AG08395 (cell line): Measurements from ENCODE around the gene VAMP8.

Experiments used
- DNase-seq: peaks from one replicate; pipeline ENCODE4 v3.0.0; 2012; ENCODE audit warnings: mixed read lengths, low spot score

VAMP8 gene

DNA sequence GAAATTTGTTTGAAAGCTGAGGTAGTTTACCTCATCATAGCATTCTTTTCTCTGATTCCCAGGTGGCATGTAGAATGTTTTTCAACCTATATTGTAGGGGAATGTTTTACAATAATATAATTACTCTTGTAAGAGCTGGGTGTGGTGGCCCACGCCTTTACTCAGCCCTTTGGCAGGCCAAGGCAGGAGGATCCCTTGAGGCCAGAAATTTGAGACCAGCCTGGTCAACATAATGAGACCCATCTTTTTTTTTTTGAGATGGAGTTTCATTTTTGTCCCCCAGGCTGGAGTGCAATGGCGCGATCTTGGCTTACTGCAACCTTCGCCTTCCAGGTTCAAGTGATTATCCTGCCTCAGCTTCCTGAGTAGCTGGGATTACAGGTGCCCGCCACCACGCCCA lies 42.2 kb downstream of the VAMP8 start:
- DNase-seq: no peak

DNA sequence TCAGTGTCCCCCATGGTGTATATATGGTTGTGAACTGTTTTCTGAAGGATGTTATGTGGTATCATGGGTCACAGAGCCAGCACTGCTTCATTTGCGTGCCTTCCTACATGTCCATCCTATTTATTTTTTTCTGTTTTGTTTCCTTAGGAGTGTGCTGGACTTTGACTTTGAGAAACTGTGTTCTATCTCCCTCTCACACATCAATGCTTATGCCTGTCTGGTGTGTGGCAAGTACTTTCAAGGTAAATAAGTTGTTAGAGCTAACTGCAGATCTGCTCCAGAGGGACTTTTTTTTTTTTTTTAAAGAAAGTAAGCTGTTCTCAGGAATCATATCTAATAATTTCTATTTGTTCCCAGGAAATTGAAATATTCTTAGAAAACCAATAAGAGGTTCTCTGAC lies 44.0 kb downstream of the VAMP8 start:
- no peak for DNase-seq

DNA sequence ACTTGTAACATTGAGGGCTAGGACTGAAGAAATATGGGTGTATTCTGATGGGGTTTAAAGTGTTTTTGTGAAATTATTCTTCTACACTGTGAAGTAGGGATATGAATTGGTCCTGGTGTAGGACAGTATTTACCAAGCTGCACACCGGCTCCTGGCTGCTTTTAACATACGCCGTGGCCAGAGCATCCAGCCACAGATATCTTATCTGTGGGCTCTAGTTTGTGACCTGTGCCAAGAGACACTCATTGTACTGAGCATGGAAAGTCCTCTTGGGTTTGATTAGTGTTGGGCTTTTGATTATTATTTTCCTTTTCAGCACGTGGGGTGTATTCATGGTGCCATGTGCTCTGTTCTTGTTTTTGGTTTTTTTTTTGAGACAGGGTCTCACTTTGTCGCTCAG lies 46.6 kb downstream of the VAMP8 start:
- DNase-seq: no peak

DNA sequence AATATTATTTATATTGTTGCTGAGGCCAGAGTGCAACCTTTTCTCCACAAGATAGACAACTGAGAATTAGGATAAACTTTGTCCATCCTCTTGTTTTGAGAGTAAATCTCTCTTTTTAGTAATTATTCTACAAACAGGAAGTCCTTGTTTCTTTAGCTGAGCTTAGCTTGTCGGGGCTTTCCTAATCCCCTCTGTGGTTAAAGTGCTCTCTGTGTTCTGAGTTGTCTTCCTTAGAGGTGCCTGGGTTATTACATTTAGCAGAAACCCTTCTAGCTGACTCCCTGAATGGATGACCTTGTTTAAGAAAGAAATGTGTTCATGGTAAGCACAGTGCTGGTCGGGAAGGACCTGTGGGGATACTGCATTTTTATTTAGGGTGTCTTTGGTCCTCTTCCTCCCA lies 51.3 kb downstream of the VAMP8 start:
- no peak for DNase-seq

DNA sequence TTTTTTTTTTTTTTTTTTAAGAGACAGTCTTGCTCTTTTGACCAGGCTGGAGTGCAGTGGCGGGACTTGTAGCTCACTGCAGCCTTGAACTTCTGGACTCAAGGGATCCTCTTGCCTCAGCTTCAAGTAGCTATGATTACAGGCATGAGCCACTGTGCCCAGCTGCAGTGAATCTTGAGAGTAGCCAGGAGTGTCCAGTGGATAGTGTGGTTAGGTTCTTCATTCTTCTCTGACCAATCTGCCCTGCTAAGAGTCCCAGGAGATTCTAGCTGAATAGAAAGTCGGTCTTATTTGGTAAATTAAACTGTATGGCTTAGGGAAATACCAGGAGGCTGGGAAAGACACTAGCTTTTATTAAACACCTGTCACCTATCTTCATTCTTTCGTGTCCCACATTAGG lies 53.9 kb downstream of the VAMP8 start:
- DNase-seq: no peak
